Non-pigmented ciliary epithelial cell (primary cell): ENCODE results near the gene AOC1.

ENCODE experiments used
- DNase-seq: peaks from one replicate; pipeline ENCODE4 v3.0.0-alpha.2; 2010; ENCODE audit warnings: low read depth

The AOC1 gene

DNA sequence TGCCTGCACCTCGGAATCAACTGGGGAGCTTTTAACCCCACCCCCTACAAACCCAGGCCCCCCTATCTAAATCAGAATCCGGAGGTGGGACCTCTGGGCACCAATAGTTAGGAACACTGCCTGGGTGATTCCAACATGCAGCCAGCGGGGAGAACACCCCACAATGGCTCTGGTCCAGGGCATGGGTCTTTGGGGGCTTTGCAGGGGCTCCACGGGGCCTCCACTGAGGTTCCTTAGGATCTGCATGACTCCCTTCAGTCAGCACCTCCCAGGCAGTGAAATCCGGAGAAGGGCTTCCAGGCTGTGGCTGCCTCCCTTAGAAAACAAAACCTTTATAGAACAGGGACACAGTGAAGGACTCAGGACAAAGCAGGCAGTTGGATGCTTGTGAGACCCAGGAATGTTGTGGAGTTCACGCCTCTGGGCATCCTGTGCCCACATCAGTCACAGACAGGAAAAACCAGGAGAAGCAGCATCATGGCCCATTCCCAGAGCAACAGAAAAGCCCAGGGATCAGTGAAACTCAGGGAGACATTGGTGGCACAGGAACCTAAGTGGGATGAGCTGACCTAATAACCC lies 16.5 kb upstream of the AOC1 start:
- no peak for DNase-seq

DNA sequence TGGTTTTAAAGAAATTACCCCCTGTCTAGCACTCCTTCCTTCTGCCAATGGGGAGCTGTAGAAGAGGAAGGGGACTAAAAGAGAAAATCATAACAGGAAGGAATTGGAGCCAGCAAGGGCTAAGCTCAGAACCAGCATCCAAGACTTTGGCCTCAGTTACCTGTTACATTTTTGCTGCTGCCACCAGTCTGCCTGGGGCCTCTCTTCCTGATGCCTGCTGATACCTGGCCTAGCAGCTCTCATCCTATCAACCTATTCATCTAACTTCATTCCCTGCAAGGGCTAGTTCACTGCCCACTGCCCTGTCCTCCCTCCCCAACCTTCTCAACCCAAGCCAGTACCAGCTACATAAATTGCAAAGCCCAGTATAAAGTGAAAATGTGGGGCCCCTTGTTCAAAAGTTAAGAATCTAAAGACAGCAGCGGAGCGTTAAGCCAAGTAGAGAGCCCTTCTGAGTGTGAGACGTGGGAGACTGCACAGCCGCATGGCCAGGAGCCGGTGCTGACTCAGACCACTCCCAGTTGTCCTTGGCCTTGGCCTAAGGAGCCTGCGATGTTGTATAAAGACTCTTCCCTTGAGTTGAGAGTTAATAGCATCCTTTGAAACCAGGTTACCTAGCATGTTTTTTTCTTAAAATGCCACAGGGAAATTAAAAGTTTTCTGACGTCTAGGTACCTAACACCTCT lies 13.2 kb upstream of the AOC1 start:
- no peak for DNase-seq

DNA sequence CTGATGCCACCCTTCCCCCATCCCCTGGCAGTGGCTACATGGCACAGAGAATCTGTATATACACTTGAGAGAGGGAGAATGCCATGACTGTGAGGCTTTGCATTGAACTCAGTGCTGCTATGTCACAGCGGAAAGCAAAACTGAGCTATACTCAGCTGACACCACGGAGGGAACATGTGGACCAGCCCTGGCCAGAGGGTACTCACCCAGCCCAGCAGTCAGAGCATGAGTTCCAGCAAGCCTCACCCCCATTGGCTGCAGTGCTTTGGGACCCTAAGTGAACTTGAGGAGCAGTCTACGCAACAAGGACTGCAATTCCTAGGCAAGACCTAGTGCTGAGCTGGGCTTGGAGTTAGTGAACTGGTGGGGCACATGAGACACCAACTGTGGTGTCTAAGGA lies 10.3 kb upstream of the AOC1 start:
- DNase-seq, result no peak

DNA sequence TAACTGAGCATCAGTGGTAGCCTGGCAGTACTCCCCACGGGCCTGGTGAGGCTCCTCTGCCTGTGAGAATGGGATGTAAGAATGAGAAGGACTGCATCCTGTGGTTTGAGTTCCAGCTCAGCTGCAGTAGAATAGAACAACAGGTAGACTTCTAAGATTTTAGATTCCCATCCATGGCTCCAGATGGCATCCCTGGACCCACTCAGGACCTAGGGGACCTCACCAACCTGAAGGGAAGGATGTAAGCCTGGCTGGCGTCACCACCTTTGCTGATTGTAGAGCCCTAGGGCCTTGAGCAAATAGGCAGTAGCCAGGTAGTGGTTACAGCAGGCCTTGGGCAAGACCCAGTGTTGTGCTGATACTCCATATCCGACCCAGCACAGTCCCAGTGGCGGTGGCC lies 9.6 kb upstream of the AOC1 start:
- no peak for DNase-seq

DNA sequence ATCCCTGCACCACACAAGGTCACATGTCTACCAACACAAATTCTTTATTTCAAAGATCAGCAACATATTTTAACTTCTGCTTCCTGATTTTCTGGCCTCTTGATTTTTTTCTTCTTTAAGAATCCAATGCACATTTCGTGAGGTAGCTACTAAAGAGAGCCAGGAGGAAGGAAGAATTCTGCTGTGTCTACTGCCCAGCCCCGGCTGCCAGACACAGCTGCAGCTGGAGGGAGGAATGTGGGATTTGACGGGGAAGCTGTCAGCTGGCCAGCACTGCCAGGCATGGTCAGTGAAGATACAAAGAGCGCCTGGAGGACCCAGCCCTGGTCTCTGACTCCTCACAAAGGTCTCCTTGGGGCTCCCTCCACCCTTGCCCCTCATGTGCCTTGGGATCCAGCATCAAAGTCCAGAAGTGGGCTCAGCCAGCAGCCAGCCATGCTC lies 6.9 kb upstream of the AOC1 start:
- DNase-seq, result no peak

DNA sequence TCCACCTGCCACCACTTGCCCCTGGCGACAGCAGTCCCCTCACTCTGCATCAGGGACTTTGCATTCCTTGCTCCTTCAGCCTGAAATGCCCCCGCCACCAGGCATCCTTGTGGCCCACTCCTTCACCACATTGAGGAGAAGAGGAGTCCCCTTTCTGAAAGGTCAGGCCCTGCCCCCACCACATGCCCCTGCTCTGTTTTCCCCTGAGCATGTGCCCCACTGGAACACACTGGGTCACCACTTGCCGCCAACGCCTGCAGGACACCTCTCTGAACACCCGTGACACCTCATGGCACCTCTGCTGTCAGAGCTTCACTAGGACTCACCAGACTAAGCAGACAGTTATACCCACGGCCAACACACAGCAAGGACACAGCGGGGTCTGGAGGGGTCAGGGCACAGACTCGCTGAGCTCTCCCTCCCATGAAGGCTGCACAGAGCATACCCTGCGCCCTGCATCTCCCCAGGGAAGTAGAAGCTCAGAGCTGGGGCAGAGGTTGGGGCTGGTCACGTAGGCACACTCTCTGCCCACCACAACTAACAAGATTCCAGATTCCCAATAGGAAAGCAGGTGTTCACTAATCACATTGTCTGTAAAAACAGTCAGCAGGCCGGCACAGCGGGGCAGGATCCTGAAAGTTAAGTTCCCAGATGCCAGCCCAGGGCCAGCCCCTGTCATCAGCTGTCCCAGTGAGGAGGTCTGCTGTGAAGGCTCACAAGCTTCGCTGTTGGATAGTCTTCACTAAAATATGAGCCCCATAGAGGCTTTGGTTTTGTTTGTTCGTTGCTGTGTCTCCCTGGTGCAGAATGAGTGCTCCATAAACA lies 5.8 kb upstream of the AOC1 start:
- no peak for DNase-seq

DNA sequence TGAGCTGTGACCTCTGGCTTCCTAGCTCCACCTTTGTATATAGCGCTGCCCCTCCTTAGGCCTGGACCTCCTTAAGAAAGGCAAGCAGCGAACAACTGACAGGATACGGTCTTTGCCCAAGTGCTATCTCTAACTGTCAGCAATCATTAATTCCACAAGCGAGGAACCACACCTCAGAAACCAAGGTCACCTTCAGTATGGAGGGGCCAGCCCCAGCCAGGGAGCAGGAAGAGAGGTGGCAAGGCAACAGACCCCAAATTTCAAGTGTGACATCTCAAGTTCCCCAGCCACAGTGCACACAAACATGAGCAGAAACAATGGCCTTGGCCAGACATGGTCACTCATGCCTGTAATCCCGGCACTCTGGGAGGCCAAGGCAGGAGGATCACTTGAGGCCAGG lies 4.8 kb upstream of the AOC1 start:
- no peak for DNase-seq

DNA sequence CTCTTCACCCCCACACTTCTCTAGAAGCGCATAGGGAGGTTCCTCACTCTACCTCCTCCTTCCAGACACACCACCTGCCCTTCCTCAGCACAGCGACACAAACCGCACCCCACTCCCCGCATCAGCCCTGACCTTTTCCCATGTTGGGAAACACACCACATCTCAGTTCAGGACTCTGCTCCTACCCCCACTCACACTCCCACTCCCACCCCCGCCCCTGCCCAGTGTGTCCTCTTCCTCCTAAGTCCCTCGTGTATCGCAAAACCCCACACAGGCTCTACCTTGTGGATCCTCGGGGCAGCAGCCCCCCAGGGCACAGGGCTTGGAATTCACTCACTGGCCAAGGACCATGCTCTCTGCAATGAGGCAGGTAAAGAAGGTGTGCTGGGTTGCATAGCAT lies 4.2 kb upstream of the AOC1 start:
- DNase-seq, result no peak

DNA sequence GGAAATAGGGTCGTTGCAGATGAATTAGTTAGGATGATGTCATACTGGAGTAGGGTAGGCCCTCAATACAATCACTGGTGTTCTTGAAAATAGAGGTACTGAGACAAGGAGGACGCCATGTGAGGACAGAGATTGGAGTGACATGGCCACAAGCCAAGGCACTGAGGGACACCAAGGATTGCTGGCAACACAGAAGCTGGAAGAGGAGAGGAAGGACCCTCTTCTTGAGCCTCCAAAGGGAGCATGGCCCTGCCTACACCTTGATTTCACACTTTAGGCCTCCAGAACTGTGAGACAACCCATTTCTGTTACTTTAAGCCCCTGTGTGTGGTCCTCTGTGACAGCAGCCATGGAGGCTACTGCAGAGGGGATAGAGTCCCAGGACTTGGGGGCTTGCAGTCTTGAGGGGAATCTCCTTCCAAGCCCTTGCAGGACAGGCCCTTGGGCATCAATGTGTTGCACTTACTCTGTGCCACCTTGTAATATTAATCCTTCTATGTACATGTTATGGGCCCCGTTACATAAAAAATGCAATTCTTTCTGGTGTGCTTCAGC lies 3.7 kb upstream of the AOC1 start:
- no peak for DNase-seq

DNA sequence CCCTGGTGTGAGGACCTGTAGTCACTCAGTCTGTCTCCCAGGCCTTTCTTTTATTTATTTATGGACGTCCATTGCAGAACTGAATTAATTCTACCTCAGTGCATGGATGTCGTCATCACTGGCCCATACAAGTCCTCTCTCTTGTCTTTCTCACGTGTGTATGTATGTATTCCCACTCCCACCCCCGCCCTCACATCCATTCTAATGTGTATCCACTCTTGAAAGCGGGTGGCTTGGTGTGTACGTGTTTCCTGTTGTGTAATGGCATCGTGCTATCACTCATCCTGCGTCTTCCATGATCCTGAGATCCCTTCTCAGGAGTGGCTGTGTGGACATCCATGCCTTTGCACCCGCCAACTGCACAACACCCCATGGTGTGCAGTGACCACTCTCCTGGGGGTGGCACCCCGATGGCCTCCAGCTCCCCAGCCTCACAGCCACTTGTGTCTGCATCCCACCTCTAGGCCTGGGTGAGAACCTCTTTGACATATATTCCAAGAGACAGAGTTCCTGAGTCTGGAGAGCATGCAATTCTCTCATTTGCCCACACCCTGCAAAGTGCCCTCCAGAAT lies 3.0 kb upstream of the AOC1 start:
- DNase-seq, result no peak

DNA sequence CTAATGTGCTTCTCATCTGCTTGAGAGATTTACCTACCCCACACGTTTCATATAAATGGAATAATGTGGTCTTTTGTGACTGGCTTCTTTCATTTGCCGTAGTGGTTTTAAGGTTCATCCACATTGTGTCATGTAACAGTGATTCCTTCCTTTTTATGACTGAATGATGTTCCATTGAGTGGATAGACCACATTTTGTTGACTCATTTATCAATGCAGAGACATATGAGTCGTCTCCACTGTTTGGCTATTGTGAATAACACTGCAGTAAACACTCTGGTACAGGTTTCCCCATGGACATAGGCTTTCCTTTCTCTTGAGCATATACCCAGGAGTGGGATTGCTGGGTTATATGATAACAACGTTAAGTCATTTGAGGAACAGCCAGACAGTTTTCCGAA lies 2.0 kb upstream of the AOC1 start:
- no peak for DNase-seq

DNA sequence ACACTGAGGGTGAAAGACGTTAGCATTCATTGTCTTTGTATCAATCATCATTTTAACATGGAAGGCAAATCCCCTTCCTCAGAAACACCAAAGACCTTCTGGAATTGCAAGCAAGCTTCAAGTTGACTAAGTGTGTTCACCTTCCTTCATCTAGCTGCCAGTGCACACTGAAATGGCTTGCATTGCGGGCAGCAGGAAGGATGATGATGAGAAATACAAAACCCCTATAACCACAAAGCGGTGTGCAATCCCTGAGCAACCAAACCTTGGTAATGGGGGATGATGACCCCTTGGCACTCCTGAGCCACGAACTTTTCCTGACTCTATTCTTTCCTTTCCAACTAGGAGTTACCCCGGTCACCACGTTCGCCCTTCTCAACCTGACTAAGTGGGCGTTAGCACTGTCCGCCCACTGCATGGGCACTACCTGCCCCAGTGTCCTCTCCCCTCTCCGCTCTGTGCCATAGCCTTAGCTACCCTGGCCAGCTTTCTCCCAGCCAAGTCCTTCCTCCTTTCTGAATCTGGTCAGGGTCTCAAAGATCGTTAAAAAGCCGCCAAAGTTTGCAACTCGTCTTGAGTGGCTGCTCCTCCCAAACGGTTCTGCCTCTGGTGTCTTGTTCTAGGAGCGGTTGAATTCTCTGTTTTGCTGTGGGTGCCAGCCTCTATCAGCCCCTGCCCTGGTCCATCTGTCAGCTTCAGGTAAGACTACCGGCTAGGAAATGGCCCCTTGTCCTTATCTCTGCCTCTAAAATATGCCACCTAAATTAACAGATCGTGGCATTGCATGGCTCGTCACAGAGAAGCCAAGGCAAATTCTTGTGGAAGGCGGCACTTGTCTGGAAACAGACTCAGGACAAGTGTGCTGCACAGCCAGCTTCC lies 586 bp upstream of the AOC1 start:
- DNase-seq, result no peak

DNA sequence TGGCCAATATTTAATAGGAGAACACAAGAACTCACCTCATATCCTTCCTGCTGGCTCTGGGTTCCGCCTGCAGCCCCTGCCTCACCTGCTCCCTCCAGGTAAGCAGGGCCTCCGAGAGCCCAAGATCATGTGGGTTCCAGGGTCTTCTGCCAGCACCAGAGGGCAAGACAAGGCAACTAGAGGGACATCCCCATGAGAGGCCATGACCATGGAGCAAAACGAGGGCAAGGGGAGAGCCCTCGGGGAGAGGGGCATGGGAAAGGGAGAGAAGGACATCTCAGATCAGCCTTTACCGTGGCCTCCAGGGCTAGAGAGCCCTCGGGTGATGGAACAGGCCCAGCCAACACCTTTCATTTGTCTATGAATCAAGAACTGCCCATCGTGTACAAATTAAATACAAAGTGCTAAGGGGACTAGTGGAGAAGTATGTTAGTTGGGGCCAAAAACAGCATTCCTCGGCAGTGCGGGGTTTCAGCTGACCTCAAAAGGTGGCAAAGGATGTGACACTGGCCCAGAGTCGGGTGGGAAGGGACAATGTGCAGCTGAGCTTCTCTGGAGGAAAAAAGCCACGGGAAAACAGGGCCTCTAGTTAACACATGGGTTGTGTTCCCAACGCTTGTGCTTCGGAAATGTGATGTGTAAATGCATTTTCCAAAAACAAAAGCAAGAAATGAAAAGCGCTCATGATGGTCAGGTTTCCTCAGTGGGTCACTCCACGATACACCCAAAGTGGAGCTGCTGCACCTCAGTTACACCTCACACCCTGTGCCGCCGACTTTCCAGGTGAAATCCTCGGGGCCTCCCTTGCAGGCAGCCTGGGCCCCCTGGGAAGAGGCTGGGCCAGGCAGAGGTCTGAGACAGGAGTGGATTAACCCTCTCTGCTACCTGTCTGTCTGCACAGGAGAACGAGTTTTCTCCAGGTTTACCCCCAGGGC lies 2.0 kb downstream of the AOC1 start:
- no peak for DNase-seq

DNA sequence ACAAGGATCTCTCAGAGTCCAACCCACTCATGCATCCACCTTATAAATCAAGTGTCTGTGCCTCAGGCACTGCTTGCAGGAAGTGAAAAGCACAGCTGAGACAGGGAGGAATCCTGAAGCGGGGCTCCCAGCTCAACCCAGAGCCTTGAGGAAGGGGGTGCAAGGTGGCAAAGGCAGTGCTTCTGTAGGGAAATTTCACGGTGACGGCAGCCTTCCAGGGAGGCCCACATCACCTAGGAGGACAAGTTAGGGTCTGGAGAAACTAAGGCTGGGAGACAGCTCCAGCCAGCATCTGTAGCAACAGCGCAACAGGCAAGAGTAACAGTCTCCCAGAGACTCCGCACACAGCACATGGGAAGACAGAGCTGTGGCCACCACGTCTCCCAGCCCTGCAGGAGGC lies 2.7 kb downstream of the AOC1 start:
- DNase-seq, result no peak

DNA sequence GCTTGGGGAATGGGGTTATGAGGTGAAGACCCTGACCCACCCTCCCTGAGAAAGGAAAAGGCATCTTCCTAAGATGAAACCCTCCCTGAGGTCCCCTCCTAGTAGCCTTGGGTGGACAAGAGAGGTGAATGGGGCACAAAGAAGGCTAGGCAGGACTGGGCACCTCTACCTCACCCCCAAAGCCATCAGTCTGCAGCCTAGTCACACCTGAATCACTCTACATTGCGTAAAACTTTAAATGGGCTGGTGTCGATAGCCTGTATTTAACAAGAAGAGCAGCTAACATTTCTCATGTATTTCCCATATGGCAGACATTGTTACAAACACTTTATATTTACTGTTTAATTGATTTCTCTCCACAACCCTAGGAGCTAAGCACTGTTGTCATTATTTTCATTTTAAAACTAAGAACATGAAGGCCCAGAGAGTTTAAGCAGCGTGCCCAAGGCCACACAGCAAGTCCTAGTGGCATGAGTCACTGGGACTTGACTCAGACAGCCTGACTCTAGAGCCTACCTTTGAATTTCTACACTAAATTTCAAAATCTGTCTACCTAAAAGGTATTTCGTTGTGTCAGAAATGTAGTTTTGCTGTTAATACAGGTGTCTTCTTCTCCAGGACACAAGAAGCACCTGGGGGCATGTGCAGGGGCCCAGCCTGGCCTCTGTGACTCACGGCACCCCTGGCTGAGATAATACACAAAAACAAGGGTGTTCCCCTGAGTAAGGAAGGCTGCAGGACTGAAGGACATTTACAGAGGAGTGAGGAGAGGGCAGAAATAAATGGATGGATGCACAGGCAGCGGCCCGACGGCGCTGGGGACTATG lies 3.4 kb downstream of the AOC1 start:
- DNase-seq, result no peak

DNA sequence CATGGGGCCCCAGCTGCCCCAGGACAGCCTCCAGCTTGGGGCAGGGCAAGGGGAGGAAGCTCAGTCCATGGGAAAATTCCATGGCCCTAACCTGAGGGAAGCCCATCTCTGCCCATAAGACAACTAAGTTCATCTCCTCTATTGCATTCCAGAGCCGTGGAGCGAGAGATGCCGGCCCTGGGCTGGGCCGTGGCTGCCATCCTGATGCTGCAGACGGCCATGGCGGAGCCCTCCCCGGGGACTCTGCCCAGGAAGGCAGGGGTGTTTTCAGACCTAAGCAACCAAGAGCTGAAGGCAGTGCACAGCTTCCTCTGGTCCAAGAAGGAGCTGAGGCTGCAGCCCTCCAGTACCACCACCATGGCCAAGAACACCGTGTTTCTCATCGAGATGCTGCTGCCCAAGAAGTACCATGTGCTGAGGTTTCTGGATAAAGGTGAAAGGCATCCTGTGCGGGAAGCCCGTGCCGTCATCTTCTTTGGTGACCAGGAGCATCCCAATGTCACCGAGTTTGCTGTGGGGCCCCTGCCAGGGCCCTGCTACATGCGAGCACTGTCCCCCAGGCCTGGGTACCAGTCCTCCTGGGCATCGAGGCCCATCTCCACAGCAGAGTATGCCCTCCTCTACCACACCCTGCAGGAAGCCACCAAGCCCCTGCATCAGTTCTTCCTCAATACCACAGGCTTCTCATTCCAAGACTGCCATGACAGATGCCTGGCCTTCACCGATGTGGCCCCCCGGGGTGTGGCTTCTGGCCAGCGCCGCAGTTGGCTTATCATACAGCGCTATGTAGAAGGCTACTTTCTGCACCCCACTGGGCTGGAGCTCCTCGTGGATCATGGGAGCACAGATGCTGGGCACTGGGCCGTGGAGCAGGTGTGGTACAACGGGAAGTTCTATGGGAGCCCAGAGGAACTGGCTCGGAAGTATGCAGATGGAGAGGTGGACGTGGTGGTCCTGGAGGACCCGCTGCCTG lies 4.3 kb downstream of the AOC1 start:
- no peak for DNase-seq

DNA sequence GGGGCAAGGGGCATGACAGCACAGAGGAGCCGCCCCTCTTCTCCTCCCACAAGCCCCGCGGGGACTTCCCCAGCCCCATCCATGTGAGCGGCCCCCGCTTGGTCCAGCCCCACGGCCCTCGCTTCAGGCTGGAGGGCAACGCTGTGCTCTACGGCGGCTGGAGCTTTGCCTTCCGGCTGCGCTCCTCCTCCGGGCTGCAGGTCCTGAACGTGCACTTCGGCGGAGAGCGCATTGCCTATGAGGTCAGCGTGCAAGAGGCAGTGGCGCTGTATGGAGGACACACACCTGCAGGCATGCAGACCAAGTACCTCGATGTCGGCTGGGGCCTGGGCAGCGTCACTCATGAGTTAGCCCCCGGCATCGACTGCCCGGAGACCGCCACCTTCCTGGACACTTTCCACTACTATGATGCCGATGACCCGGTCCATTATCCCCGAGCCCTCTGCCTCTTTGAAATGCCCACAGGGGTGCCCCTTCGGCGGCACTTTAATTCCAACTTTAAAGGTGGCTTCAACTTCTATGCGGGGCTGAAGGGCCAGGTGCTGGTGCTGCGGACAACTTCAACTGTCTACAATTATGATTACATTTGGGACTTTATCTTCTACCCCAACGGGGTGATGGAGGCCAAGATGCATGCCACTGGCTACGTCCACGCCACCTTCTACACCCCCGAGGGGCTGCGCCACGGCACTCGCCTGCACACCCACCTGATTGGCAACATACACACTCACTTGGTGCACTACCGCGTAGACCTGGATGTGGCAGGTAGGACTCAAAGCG lies 5.1 kb downstream of the AOC1 start:
- no peak for DNase-seq
